GM23338 (cell line): ENCODE data around the gene DSCAML1. TPM values are rescaled to one million over a fixed set of nuclear protein-coding genes. Genes with fewer than 3 reads are reported as not detected.

ENCODE experiments used
- ATAC-seq: fragments of 200-7000 bp; cut with Tn5 transposase; 3 replicates; pipeline ENCODE4 v1.9.1; 2020
- DNase-seq: peaks from one replicate; pipeline ENCODE4 v3.0.0-alpha.2; 2015; ENCODE audit warnings: low spot score
- H2AFZ ChIP-seq: fragments of 200-600 bp; sonication (generic); 2 replicates; pipeline ENCODE4 v1.8.0; 2016; ENCODE audit warnings: antibody characterized with exemption, mild to moderate bottlenecking, moderate library complexity
- H3F3A ChIP-seq: fragments of 200-600 bp; sonication (generic); replicated peaks from 2 replicates; pipeline ENCODE4 v1.8.0; 2017; ENCODE audit warnings: antibody characterized with exemption, mixed run types, low read depth
- H3K27ac ChIP-seq: fragments of 200-600 bp; sonication (generic); 2 replicates; pipeline ENCODE4 v1.6.1; 2016; ENCODE audit warnings: low read depth
- H3K27me3 ChIP-seq: fragments of 200-600 bp; sonication (generic); 2 replicates; pipeline ENCODE4 v1.8.0; 2016; ENCODE audit warnings: mild to moderate bottlenecking, mixed run types, moderate library complexity; ENCODE audit not compliant: insufficient read depth
- H3K36me3 ChIP-seq: fragments of 200-600 bp; sonication (generic); 2 replicates; pipeline ENCODE4 v1.8.0; 2016; ENCODE audit warnings: mild to moderate bottlenecking; ENCODE audit not compliant: insufficient read depth
- H3K4me1 ChIP-seq: fragments of 200-600 bp; sonication (generic); 2 replicates; pipeline ENCODE4 v1.8.0; 2016; ENCODE audit warnings: mild to moderate bottlenecking, moderate library complexity; ENCODE audit not compliant: insufficient read depth
- H3K4me2 ChIP-seq: fragments of 200-600 bp; sonication (generic); 2 replicates; pipeline ENCODE4 v1.7.1; 2017; ENCODE audit warnings: mixed run types
- H3K4me3 ChIP-seq: fragments of 200-600 bp; sonication (generic); 2 replicates; pipeline ENCODE4 v1.6.1; 2016; ENCODE audit warnings: mixed run types
- H3K79me2 ChIP-seq: fragments of 200-600 bp; sonication (generic); replicated peaks from 2 replicates; pipeline ENCODE4 v1.8.0; 2017; ENCODE audit warnings: mild to moderate bottlenecking; ENCODE audit not compliant: insufficient read depth
- H3K9me2 ChIP-seq: fragments of 200-600 bp; sonication (generic); 2 replicates; pipeline ENCODE4 v1.8.0; 2017; ENCODE audit not compliant: insufficient read depth
- H4K20me1 ChIP-seq: fragments of 200-600 bp; sonication (generic); replicated peaks from 2 replicates; pipeline ENCODE4 v1.8.0; 2017; ENCODE audit warnings: mild to moderate bottlenecking; ENCODE audit not compliant: insufficient read depth
- H3K27ac Mint-ChIP-seq: 2 replicates; pipeline ENCODE4 v1.8.0; 2020; ENCODE audit warnings: inconsistent platforms, mild to moderate bottlenecking, moderate library complexity, mixed read lengths
- H3K27me3 Mint-ChIP-seq: 3 replicates; pipeline ENCODE4 v1.8.0; 2022; ENCODE audit warnings: low read depth, mild to moderate bottlenecking, moderate library complexity, mixed read lengths, inconsistent platforms; ENCODE audit not compliant: insufficient read depth, poor library complexity
- H3K36me3 Mint-ChIP-seq: 3 replicates; pipeline ENCODE4 v1.8.0; 2021; ENCODE audit warnings: low read depth, mild to moderate bottlenecking, inconsistent platforms, moderate library complexity, mixed read lengths
- H3K4me1 Mint-ChIP-seq: 3 replicates; pipeline ENCODE4 v1.8.0; 2020; ENCODE audit warnings: mild to moderate bottlenecking, inconsistent platforms, mixed read lengths
- H3K4me3 Mint-ChIP-seq: 3 replicates; pipeline ENCODE4 v1.8.0; 2021; ENCODE audit warnings: moderate library complexity, mild to moderate bottlenecking, inconsistent platforms, mixed read lengths
- H3K9me3 Mint-ChIP-seq: 3 replicates; pipeline ENCODE4 v1.8.0; 2020; ENCODE audit warnings: moderate library complexity, mild to moderate bottlenecking, inconsistent platforms, mixed read lengths
- CREB1 ChIP-seq: fragments of 250-450 bp; sonication (Bioruptor Pico); IDR thresholded peaks from 2 replicates; pipeline ENCODE4 v1.5.0; 2020; ENCODE audit warnings: low read depth, mild to moderate bottlenecking, moderate library complexity
- JUNB ChIP-seq: IDR thresholded peaks from one replicate; pipeline ENCODE4 v1.6.1; 2016; ENCODE audit warnings: antibody characterized with exemption; ENCODE audit not compliant: unreplicated experiment
- NANOG ChIP-seq: IDR thresholded peaks from 2 replicates; pipeline ENCODE4 v1.6.1; 2016; ENCODE audit warnings: antibody characterized with exemption, borderline replicate concordance
- POLR2AphosphoS5 ChIP-seq: IDR thresholded peaks from 2 replicates; pipeline ENCODE4 v1.6.1; 2016; ENCODE audit warnings: antibody characterized with exemption, low read depth
- ZNF114 ChIP-seq: fragments of 250-450 bp; sonication (Bioruptor Pico); IDR thresholded peaks from 2 replicates; pipeline ENCODE4 v1.5.0; 2020; ENCODE audit warnings: mild to moderate bottlenecking, moderate library complexity
- ZNF331 ChIP-seq: fragments of 250-450 bp; sonication (Bioruptor Pico); IDR thresholded peaks from 2 replicates; pipeline ENCODE4 v1.5.0; 2020; ENCODE audit warnings: low read depth, mild to moderate bottlenecking, moderate library complexity
- polyA plus RNA-seq: library from polyadenylated mRNA; unstranded; fragments of >200 nt; fragmentation: Nextera tagmentation; extraction: Ambion mirVana; gene quantifications from 2 replicates; pipeline ENCODE4 v1.2.1, GENCODE V29; 2016
- total RNA-seq: library from RNA; depleted of rRNA; stranded (reverse); fragments of >200 nt; shearing (Covaris generic); gene quantifications from 2 replicates; pipeline ENCODE4 v1.2.3, GENCODE V29; 2014
- TF ChIP-seq, protein P1 (sequence below): fragments of 250-450 bp; sonication (Bioruptor Pico); IDR thresholded peaks from 2 replicates; pipeline ENCODE4 v1.5.0; 2020; ENCODE audit warnings: mild to moderate bottlenecking, moderate library complexity

The DSCAML1 gene
- total and polyA plus RNA-seq, 2 experiments from 2014 or later = 0.17 TPM; not detected in 1

DNA sequence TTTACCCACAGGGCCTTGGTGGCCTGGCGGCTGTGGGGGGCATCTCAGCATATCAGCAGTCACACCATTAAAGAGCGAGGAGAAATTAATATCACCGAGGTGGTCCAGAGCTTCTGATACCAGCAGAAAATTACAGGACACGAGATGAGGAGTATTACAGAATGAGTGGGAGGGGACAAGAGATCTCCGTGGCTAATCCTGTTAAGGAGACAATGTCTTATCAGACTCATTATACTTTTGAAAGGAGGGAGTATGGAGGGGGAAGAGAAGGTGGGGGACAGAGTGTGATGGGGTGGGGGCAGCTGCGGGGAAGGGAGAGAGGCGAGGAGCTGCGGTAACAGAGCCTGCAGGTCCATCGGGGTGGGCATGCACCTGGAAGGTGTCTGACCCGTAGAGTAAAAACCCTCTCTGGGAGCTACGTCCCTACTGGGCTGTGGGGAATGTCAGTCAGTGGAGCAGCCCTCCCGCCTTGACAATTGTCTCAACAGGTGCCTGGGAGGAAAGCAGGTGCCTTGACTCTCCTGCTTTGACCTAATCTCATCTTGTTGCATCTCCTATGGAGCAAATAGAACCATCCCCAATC, 245.2 kb downstream of the DSCAML1 start:
- Histone ChIP-seq H3K4me1 (peaks cover 9% of the 10 kb centered on the region), H3K4me2 (no peak overlapping the region), H3K9me2 (no peaks in the 10 kb centered on the region), H3K36me3 (no peaks in the 10 kb centered on the region), H4K20me1 (no peaks in the 10 kb centered on the region), H2AFZ (no peak overlapping the region), H3K4me3 (no peak overlapping the region), H3K27ac (no peak overlapping the region), H3K27me3 (no peaks in the 10 kb centered on the region), H3K79me2 (no peaks in the 10 kb centered on the region), H3F3A (no peaks in the 10 kb centered on the region)
- peaks cover 14% of the 10 kb centered on the region for H3K4me1 Mint-ChIP-seq
- H3K4me3 Mint-ChIP-seq = no peak overlapping the region
- H3K9me3 Mint-ChIP-seq = no peaks in the 10 kb centered on the region
- peaks cover 15% of the 10 kb centered on the region for H3K27me3 Mint-ChIP-seq
- peak; percentile 18; the same call in 2 of the 3 replicates for ATAC-seq
- no peak overlapping the region for H3K27ac Mint-ChIP-seq
- no peak for DNase-seq
- TF ChIP-seq, protein P1, sequence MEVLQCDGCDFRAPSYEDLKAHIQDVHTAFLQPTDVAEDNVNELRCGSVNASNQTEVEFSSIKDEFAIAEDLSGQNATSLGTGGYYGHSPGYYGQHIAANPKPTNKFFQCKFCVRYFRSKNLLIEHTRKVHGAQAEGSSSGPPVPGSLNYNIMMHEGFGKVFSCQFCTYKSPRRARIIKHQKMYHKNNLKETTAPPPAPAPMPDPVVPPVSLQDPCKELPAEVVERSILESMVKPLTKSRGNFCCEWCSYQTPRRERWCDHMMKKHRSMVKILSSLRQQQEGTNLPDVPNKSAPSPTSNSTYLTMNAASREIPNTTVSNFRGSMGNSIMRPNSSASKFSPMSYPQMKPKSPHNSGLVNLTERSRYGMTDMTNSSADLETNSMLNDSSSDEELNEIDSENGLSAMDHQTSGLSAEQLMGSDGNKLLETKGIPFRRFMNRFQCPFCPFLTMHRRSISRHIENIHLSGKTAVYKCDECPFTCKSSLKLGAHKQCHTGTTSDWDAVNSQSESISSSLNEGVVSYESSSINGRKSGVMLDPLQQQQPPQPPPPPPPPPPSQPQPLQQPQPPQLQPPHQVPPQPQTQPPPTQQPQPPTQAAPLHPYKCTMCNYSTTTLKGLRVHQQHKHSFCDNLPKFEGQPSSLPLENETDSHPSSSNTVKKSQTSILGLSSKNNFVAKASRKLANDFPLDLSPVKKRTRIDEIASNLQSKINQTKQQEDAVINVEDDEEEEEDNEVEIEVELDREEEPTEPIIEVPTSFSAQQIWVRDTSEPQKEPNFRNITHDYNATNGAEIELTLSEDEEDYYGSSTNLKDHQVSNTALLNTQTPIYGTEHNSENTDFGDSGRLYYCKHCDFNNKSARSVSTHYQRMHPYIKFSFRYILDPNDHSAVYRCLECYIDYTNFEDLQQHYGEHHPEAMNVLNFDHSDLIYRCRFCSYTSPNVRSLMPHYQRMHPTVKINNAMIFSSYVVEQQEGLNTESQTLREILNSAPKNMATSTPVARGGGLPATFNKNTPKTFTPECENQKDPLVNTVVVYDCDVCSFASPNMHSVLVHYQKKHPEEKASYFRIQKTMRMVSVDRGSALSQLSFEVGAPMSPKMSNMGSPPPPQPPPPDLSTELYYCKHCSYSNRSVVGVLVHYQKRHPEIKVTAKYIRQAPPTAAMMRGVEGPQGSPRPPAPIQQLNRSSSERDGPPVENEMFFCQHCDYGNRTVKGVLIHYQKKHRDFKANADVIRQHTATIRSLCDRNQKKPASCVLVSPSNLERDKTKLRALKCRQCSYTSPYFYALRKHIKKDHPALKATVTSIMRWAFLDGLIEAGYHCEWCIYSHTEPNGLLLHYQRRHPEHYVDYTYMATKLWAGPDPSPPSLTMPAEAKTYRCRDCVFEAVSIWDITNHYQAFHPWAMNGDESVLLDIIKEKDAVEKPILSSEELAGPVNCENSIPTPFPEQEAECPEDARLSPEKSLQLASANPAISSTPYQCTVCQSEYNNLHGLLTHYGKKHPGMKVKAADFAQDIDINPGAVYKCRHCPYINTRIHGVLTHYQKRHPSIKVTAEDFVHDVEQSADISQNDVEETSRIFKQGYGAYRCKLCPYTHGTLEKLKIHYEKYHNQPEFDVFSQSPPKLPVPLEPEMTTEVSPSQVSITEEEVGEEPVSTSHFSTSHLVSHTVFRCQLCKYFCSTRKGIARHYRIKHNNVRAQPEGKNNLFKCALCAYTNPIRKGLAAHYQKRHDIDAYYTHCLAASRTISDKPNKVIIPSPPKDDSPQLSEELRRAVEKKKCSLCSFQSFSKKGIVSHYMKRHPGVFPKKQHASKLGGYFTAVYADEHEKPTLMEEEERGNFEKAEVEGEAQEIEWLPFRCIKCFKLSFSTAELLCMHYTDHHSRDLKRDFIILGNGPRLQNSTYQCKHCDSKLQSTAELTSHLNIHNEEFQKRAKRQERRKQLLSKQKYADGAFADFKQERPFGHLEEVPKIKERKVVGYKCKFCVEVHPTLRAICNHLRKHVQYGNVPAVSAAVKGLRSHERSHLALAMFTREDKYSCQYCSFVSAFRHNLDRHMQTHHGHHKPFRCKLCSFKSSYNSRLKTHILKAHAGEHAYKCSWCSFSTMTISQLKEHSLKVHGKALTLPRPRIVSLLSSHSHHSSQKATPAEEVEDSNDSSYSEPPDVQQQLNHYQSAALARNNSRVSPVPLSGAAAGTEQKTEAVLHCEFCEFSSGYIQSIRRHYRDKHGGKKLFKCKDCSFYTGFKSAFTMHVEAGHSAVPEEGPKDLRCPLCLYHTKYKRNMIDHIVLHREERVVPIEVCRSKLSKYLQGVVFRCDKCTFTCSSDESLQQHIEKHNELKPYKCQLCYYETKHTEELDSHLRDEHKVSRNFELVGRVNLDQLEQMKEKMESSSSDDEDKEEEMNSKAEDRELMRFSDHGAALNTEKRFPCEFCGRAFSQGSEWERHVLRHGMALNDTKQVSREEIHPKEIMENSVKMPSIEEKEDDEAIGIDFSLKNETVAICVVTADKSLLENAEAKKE (CRISPR knock-in tag) = no peak
- TF ChIP-seq ZNF114 (CRISPR knock-in tag) (no peak), NANOG (no peak), CREB1 (CRISPR knock-in tag) (no peak), POLR2AphosphoS5 (no peak), ZNF331 (CRISPR knock-in tag) (no peak), JUNB (no peak)
- no peaks in the 10 kb centered on the region for H3K36me3 Mint-ChIP-seq
